ENCODE data around the gene EML1. TPM values are rescaled to one million over a fixed set of nuclear protein-coding genes. Genes with fewer than 3 reads are reported as not detected.

Gene EML1
- total RNA-seq, 2 donors from 2014 or later: 83.1 to 92.6 TPM

- no peak for DNase-seq (ENCODE audit: low spot score)
- intact Hi-C loops (cut with DNase I): no loop called here
Observed at GRCh38 chr14:99812096-99812750, 19.0 kb downstream of the EML1 start.

GRCh38 chr14:99812892-99813291 is 19.7 kb downstream of the EML1 start:
- intact Hi-C loops (cut with DNase I): no loop called here
- no peak for DNase-seq (ENCODE audit: low spot score)

- DNase-seq (ENCODE audit: low spot score): no peak
- intact Hi-C loops (cut with DNase I): no loop called here
Observed at GRCh38 chr14:99815696-99816095, 22.5 kb downstream of the EML1 start.

GRCh38 chr14:99816217-99816616 is 23.0 kb downstream of the EML1 start:
- intact Hi-C loops (cut with DNase I): no loop called here
- no peak for DNase-seq (ENCODE audit: low spot score)

GRCh38 chr14:99816642-99817041 is 23.4 kb downstream of the EML1 start:
- intact Hi-C loops (cut with DNase I): no loop called here

GRCh38 chr14:99817331-99817730 is 24.1 kb downstream of the EML1 start:
- no peak for DNase-seq (ENCODE audit: low spot score)
- intact Hi-C loops (cut with DNase I): no loop called here

More at GRCh38 chr14:99816642-99817041, 23.4 kb downstream of the EML1 start:
- no peak for DNase-seq (ENCODE audit: low spot score)

- no peak for DNase-seq (ENCODE audit: low spot score)
- intact Hi-C loops (cut with DNase I): loop anchor here in 1 of 2 donors (1.0 kb wide), 1 partner anchor 37 kb away; no protein-coding TSS in a partner anchor
Observed at GRCh38 chr14:99818503-99819036, 25.4 kb downstream of the EML1 start.

- intact Hi-C loops (cut with DNase I): no loop called here
- DNase-seq (ENCODE audit: low spot score): no peak
Observed at GRCh38 chr14:99819514-99819913, 26.3 kb downstream of the EML1 start.

- no peak for DNase-seq (ENCODE audit: low spot score)
- intact Hi-C loops (cut with DNase I): no loop called here
Observed at GRCh38 chr14:99820702-99821331, 27.6 kb downstream of the EML1 start.

GRCh38 chr14:99821519-99822508 is 28.6 kb downstream of the EML1 start:
- intact Hi-C loops (cut with DNase I): no loop called here
- DNase-seq (ENCODE audit: low spot score): no peak

GRCh38 chr14:99822800-99823455 is 29.7 kb downstream of the EML1 start:
- intact Hi-C loops (cut with DNase I): no loop called here
- DNase-seq (ENCODE audit: low spot score): no peak

- intact Hi-C loops (cut with DNase I): no loop called here
- no peak for DNase-seq (ENCODE audit: low spot score)
Observed at GRCh38 chr14:99824776-99825175, 31.6 kb downstream of the EML1 start.

- intact Hi-C loops (cut with DNase I): no loop called here
- no peak for DNase-seq (ENCODE audit: low spot score)
Observed at GRCh38 chr14:99829450-99829849, 36.2 kb downstream of the EML1 start.

- intact Hi-C loops (cut with DNase I): no loop called here
- no peak for DNase-seq (ENCODE audit: low spot score)
Observed at GRCh38 chr14:99831303-99831702, 38.1 kb downstream of the EML1 start.

GRCh38 chr14:99831903-99832685 is 38.9 kb downstream of the EML1 start:
- intact Hi-C loops (cut with DNase I): no loop called here
- no peak for DNase-seq (ENCODE audit: low spot score)

GRCh38 chr14:99837822-99838221 is 44.6 kb downstream of the EML1 start:
- intact Hi-C loops (cut with DNase I): no loop called here
- DNase-seq (ENCODE audit: low spot score): no peak

- DNase-seq (ENCODE audit: low spot score): no peak
- intact Hi-C loops (cut with DNase I): no loop called here
Observed at GRCh38 chr14:99838639-99839134, 45.5 kb downstream of the EML1 start.

GRCh38 chr14:99839696-99840095 is 46.5 kb downstream of the EML1 start:
- intact Hi-C loops (cut with DNase I): no loop called here

More at GRCh38 chr14:99839696-99840095, 46.5 kb downstream of the EML1 start:
- DNase-seq (ENCODE audit: low spot score): no peak

Measured in posterior vena cava (tissue), 2 donors.